GM23248 (cell line): ENCODE results near the gene IBTK.

Experiments used
- EZH2 ChIP-seq: fragments of 200-600 bp; sonication (generic); IDR thresholded peaks from 2 replicates; pipeline ENCODE4 v1.6.1; 2018; ENCODE audit warnings: antibody characterized with exemption, mild to moderate bottlenecking; ENCODE audit not compliant: insufficient read depth, poor library complexity, severe bottlenecking
- EZH2phosphoT487 ChIP-seq: fragments of 200-600 bp; sonication (generic); IDR thresholded peaks from 2 replicates; pipeline ENCODE4 v1.6.1; 2018; ENCODE audit warnings: antibody characterized with exemption, moderate library complexity, mild to moderate bottlenecking, low read depth; ENCODE audit not compliant: insufficient read depth

- TF ChIP-seq EZH2 (no peak), EZH2phosphoT487 (no peak)
Observed at GRCh38 chr6:82205930-82206392, 41.6 kb downstream of the IBTK start.
